Femur (tissue), 1 donor: ENCODE measurements around the gene PLIN5.

ENCODE experiments used
- DNase-seq: peaks from one replicate; pipeline ENCODE4 v3.0.0-alpha.2; 2017

Gene PLIN5

DNA sequence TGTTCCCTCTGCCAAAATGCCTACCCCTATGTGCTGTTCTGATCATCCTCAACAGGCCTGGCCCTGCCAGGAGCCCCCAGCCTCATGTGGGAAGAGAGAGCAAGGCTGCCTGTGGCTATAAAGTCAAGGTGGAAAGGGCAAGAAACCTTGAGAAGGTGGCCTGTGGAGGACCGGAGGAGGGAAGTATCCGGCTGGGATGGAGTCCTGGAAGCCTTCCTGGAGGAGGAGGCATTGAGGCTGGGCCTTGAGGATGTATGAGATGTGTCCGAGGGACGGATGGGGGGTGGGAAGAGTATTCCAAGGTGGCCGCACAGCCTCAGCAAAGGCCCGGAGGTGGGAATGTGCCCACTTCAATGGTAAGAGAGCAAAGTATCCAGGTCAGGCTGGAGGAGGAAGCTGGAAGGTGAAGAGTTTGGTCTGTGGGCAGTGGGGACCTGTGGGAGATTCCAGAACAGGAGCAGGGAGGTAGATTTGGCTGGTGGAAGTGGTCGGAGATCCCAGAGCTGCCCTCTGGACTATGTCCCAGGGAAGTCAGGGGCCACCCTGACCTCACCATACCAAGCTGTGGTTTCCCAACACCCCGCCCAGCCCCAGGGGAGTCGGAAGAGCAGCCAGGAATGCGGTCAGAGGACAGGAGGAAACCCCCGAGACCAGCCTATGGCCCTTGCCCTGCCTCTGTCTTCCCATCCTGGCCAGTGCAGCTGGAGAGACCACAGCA, 13.7 kb downstream of the PLIN5 start:
- no peak for DNase-seq

DNA sequence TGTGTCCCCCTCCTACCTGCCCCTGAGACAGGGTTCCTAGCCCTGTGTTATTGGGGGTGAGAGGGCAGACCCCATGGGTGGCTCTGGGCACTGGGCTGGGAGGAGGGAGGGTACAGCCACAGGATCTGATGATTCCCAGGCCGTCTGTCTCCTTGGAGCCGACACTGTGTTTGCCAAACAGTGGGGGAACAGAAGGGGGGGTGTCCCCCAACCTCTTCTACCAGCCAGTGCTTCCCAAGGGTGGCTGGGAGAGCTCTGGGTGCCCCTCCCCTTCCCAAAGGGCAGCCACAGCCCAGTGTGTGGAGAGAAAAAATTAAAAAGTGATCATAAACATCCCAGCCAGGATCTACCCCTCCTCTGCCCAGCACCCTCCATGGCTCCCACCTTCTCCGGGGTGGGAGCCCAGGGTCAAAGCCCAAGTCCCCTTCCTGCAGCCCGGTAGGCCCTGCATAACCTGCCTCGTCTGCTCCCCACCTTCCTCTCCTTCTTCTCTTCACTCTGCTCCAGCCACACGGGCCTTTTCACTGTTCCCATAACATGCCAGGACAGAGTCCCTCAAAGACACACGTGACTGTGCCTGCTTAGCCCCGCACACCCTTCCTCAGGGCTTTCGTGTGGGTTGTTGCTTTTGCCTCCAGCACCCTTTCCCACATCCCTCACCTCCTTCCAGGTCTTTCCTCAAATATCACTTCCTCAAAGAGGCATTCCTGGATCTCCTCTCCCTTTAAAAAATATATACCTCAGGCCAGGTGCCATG, 15.3 kb downstream of the PLIN5 start:
- DNase-seq = no peak

DNA sequence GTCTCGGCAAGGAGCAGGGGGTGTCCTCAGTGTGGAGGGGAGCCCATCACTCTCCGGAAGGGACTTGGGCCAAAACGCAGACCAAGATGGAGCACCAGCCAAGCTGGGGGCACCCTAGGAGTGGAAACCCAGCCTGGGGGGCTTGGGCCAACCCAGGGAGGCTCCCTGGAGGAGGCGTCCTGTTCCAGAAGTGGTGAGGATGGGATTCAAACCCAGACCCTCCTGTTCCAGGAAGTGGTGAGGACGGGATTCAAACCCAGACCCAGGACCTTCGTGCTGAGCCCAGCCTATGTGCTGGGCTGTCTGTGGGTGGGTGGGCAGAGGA, 15.9 kb downstream of the PLIN5 start:
- no peak for DNase-seq

DNA sequence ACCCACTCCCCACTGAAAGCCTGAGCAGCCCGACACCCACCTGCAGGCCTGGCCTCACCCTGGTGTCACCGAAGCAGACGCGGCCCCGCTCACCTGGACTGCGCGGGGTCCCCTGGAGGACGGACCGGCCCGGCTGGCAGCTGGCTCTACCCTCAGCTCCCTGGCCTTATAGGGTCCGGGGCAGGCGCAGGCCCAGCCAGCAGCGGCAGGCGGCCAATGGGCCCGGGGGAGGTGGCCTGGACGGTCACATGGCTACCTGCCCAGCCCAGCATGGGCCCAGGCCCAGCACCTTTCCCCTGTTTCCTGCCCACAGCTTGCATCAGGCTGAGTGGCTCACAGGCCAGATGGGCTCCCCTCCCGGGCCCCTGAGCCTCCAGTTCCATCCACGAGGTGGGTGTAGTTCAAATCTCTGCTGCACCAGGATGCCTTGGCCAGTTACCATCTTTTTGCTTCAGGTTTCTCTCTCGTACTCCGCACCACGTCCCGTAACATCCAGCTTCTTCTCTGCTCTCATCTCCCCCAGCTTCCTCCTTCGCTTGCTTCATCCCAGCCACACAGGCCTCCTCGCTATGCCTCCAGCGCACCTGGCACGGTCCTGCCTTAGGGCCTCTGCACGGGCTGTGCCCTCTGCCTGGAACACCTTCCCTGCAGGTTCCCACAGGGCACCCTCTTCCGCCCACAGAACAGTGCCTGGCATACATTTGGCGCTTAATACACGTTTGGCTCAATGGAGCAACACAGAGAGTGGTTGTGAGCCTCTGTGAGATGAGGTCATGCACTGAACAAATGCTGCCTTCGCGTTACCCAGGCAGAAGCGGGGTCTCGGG, 16.5 kb downstream of the PLIN5 start, which contains the start of gene PLIN4:
TSS of gene PLIN4 (minus strand) at position 142 of the 827 bp plus-strand sequence. CDS start 214 bp downstream, outside the sequence.
- peak; percentile 48 for DNase-seq

DNA sequence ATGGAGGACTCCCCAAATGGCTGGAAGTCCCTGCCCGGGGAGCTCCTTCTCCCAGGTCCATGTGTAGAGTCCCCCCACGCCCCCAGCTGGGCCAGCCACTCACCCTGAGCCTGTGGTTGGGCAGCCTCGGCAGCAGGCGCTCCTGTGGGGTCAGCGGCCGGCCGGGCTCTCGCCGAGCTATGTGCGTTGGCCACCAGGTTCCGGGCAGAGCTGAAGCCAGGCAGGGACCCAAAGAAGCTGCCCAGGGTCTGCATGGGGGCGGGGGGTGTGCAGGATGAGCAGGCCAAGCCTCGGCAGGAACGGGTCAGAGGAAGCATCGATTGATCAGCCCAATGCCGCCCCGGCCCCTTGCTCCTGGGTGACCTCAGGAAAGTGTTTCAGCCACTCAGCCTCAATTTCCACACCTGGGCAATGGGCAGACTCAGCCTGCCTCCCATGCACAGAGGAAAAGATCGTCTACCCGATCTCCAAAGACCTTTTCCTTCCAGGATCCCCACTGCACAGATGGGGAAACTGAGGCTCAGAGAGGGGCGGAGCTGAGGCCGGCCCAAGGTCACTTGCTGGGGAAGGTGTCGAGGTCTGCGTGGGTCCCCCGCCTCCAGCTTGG, 17.5 kb downstream of the PLIN5 start:
- no peak for DNase-seq

DNA sequence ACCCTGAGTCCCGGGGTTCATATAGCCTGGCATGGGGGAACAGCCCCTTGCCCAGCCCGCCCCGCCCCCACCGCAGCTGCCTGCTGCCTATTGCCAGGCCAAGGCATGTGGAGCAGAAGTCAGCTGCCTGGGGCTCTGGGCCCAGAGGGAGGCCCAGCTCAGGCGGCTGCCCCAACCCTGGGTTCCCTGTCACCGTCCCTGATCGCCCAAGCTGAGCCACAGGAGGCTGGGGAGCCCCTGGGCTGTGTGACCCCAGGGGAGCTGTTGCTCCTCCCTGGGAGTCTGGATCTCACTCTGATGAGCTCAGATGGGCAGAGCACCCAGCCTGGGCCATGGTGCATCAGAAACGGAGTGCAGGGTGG, 18.1 kb downstream of the PLIN5 start:
- no peak for DNase-seq

DNA sequence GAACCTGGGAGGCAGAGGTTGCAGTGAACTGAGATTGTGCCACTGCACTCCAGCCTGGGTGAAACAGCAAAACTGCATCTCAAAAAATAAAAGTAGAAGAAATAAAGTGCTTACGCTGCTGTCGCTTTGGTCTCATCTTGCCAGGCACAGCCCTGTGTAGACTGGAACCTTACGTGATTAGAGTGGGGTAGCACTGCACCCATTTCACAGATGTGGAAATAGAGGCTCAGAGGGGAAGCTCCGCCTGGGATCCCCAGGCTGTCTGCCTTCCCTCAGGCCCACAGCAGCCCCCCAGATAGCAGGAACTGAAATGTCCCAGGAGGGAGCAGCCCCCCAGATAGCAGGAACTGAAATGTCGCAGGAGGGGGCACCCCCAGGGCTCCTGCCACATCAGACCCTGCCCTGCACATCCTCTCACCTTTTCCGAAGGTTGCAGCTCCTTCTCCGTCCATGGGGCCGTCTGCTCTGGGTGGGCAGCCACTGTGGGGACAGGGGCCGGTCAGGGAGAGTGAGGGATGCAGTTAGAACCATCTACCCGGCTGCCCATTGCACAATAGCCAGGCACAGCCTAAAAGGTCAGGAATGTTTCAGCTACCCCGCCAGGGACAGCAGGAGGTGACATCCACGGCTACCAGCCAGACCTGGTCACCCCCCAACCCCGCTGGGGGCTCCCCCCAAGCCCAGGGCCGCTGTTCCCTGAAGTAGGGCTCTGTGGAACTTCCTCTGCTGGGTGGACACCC, 18.7 kb downstream of the PLIN5 start:
- no peak for DNase-seq

DNA sequence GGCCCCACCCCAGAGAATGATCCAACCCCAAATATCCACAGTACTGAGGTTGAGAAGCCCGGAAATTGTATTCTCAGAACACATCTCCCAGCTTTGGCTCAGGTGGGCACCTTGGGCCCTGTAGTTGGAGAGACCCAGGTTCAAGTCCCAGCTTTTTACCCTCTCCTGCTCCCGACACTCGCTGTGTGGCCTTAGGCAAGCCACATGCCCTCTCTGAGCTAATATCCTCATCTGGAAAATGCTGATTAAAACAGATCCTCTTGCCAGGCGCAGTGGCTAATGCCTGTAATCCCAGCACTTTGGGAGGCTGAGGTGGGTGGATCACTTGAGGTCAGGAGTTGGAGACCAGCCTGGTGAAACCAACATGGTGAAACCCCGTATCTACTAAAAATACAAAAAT, 19.3 kb downstream of the PLIN5 start:
- no peak for DNase-seq

DNA sequence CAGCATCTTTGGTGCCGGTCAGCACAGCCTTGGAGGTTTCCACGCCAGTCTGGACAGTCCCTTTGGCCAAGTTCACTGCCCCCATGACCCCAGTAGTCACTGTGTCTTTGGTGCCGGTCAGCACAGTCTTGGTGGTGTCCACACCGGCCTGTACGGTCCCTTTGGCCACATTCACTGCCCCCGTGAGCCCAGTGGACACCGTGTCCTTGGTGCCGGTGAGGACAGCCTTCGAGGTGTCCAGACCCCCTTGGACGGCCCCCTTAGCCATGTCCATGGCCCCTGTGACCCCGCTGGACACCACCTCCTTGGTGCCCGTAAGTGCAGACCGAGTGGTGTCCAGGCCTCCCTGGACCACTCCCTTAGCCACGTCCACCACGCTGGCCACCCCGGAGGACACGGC, 21.8 kb downstream of the PLIN5 start:
- DNase-seq = no peak

DNA sequence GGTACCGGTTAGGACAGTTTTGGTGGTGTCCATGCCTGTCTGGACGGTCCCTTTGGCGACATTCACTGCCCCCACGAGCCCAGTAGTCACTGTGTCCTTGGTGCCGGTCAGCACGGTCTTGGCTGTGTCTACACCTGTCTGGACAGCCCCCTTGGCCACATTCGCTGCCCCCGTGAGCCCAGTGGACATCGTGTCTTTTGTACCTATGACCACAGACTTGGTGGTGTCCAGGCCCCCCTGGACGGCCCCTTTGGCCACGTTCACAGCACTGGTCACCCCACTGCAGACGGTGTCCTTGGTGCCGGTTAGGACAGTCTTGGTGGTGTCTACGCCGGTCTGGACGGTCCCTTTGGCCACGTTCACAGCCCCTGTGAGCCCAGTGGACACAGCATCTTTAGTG, 23.0 kb downstream of the PLIN5 start:
- no peak for DNase-seq

DNA sequence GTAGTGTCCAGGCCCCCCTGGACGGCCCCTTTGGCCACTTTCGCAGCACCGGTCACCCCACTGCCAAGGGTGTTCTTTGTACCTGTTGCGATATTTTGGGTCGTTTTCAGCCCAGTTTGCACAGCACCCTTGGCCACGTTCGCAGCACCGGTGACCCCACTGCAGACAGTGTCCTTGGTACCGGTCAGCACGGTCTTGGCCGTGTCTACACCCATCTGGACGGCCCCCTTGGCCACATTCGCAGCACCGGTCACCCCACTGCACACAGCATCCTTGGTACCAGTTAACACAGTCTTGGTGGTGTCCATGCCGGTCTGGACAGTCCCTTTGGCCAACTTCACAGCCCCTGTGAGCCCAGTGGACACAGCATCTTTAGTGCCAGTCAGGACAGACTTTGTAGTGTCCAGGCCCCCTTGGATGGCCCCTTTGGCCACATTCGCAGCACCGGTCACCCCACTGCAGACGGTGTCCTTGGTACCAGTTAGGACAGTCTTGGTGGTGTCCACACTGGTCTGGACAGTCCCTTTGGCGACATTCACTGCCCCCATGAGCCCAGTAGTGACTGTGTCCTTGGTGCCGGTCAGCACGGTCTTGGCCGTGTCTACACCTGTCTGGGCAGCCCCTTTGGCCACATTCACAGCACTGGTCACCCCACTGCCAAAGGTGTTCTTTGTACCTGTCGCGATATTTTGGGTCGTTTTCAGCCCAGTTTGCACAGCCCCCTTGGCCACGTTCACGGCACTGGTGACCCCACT, 23.5 kb downstream of the PLIN5 start:
- DNase-seq = no peak

DNA sequence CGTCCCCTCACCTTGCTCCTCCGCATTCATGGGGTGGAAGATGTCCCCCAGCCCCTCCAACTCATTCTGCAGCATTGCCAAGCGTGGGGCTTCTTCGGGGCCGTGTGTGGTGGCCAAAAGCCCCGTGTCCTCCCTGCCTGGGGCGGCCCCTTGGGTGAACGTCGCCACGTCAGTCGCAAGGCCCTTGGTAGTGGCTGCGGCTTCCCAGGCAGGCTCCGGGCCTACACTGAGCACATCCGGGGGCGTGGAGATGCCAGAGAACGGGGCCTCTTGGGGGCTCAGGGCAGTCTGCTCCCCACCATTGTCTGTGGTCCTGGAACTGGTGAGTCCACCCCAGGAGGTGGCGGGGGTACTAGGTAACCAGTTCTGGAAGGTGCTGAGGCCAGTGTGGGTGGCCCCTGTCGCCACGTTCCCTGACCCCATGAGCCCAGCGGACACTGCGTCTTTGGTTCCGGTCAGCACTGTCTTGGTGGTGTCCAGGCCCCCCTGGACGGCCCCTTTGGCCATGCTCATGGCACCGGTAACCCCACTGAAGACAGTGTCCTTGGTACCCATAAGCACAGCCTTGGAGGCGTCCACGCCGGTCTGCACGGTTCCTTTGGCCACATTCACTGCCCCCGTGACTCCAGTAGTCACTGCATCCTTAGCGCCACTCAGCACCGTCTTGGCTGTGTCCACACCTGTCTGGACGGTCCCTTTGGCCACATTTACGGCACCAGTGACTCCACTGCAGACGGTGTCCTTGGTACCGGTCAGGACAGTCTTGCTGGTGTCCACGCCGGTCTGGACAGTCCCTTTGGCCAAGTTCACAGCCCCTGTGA, 24.4 kb downstream of the PLIN5 start:
- no peak for DNase-seq

DNA sequence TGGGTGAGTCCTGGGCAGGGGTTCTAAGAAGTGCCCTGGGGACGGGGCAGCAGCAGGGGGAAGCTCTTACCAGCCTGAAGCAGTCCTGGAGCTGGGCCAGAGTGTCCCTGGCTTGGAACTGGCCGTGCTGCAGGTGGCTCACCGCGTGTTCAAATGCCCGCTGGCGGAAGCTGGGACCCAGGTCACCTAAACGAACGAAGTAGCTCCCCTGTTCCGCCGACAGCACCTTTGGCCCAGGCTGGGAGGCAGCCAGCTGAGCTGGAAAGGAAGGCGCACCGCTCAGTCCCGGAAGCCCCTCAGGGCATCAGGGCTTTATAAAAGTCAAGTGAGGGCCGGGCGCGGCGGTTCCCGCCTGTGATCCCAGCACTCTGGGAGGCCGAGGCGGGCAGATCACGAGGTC, 26.3 kb downstream of the PLIN5 start:
- DNase-seq = no peak

DNA sequence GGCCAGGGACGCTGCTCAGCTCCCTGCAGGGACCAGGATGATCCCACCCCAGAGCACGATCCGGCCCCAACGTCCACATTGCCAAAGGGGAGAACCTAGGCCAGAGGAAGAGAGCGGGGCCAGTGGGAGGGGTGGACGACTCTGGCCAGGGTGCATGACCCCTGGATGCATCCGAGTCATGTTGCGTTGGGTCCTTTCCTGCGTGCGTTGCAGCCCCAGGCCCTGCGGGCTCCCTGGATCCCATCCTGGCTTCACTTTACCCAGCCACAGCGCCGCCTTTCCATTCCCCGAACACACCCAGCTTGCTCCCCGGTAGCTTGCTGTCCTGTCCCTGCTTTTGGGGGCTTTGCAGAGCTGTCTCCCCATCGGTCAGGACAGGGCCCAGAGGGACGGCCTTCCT, 27.2 kb downstream of the PLIN5 start:
- no peak for DNase-seq

DNA sequence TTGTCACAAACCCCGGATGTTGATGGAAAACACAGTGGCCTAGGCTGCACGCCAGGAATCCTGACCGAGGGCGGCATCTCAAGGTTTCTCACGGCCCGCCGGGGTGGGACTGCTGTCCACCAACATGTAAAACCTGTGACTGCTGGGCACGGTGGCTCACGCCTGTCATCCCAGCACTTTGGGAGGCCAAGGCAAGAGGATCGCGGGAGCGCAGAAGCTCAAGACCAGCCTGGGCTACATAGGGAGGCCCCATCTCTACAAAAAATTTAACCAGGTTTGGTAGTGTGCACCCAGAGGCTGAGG, 27.9 kb downstream of the PLIN5 start:
- no peak for DNase-seq

DNA sequence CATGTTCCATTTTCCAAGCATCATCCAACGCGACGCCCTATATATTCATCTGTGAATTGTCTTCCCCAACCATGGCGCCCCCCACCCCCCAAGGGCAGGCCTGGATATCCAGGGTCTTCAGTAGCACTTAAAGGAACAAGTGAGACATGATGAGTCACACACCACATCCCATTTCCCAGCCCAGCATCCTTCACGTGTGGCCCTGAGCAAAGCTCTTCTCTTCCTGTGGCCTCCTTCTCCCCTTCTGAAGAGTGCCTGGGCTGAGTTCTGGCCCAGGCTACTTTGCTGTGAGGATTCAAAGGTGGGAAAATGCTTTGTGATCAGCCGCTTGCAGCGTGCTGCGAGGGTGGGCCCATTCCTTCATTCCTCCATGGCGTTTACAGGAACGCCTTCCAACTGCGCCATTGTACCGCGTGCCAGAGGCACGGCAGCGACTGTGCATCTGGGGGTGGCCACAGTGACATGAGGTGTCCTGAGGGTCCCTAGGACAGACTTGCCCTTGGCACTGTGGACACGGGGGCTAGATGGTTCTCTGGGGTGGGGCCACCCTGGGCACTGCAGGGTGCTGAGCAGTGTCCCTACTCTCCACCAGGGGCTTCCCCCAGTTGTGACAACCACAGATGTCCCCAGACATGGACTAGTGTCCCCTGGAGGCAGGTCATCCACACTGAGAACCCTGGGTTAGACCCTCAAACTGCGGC, 28.4 kb downstream of the PLIN5 start:
- DNase-seq = no peak

DNA sequence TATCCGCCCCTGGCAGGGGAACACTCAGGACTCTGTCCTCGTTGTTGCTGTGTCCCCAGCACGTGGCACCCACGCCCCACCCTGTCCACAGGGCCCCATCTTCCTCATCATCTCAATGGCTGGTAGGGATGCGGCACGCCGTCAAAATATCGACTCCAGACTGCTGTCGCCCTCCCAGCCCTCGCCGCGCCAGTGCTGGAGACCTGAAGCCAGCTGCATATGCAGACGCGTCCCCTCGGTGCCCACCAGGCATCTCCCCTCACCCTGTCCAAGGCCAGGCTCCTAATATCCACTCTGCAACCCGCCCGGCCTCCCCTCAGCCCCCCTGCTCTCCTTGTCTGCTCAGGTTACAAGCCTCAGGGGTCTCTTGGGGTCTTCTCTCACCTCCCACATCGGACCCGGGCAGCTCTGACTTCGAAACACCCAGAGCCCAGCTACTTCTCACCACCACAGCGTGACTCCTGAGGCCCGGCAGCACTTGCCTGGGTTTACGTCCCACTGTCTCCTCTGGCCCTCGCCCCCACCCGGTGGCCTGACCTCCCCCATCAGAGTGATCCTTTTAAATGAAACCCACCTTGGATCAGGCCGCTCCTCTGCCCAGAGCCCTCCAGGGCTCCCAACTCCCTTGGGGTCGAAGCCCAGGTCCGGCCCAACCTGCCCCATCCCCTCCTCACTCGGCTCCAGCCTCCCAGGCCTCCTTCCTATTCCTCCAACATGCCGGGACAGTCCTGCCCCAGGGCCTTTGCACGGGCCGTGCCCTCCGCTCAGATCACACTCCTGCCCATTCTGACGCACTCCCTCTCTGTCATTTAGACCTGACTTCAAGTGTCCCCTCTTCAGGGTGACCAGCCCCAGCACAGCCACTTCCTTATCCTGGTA, 29.2 kb downstream of the PLIN5 start:
- no peak for DNase-seq

DNA sequence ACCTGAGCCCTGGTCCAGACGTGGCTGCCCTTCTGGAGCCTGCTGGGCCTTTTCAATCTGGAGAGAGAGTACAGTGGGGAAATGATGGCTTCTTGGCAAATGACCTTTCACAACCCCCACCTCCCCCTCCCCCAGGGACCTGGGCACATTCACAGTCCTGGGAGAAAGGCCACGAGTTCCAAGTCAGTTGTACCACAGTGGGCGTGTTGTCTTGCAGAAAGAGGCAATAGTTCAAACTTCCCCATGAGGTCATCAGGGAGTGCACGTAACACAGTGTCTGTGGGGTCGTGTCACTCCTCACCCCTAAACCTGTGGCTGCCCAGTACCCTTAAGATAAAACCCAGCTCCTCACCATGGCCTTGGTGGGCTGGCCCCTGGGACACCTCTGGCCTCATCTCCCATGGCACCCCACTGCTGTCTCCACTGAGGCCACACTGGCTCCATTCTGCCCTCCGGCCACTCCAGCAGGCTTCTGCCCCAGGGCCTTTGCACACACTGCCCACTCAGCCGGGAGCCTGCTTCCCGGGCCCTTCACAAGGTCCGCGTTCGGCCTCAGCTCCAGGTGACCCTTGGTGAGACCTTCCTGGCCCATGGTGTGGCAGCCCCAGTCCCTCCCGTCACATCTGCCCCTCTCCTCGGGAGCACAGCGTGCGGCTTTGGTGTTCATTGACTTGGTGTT, 30.0 kb downstream of the PLIN5 start:
- DNase-seq = no peak

DNA sequence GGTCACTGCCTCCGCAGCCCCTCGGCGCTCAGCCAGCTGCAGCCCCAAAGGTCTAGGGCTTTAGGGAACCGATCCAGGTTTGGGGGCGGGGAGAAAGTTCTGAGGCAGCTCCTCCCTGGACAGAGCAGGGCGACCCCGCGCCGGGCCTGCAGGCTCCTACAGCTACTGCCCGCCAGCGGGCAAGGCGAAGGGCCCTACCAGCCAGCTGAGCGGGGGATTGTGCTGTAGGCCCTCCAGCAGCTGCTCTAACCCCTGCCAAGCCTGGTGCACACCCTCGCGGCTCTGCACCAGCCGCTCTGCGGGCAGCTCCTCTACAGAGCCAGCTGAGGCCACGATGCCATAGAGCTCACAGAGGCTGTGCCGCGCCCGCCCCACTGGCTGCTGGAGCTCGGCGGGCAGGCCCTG, 30.7 kb downstream of the PLIN5 start:
- DNase-seq = peak; percentile 72
